ENCODE measurements around the gene ISCU. TPM values are rescaled to one million over a fixed set of nuclear protein-coding genes. Genes with fewer than 3 reads are reported as not detected.

Gene ISCU
- total RNA-seq, 1 donor from 2014 or later, result 78.9 TPM

- Histone ChIP-seq H3K4me1 (peaks cover 3% of the 10 kb centered on the region), H3K9me3 (ENCODE audit: low read depth) (no peaks in the 10 kb centered on the region), H3K4me3 (no peak overlapping the region), H3K27me3 (no peaks in the 10 kb centered on the region), H3K4me2 (no peak overlapping the region), H3K9ac (no peak overlapping the region), H3K79me2 (ENCODE audit: low read depth) (no peaks in the 10 kb centered on the region), H3K36me3 (no peaks in the 10 kb centered on the region), H3F3A (ENCODE audit: low read depth) (no peaks in the 10 kb centered on the region), H3K27ac (no peak overlapping the region), H2AFZ (replicated peaks) (no peak overlapping the region), H4K20me1 (ENCODE audit: low read depth) (no peaks in the 10 kb centered on the region)
- no peak for TF ChIP-seq CTCF (IDR thresholded peaks at IDR 0.05)
- TF ChIP-seq EZH2phosphoT487 (IDR thresholded peaks at IDR 0.05), result no peak
- no peak for TF ChIP-seq EZH2 (IDR thresholded peaks at IDR 0.05)
- peaks cover 15% of the 10 kb centered on the region for H3K4me1 Mint-ChIP-seq
- peaks cover 21% of the 10 kb centered on the region for H3K27me3 Mint-ChIP-seq (ENCODE audit: insufficient read depth, low read depth)
- H3K9me3 Mint-ChIP-seq, result no peaks in the 10 kb centered on the region
- H3K36me3 Mint-ChIP-seq, result no peaks in the 10 kb centered on the region
- DNase-seq (ENCODE audit: low spot score), result no peak
- H3K4me3 Mint-ChIP-seq, result no peak overlapping the region
- no peak overlapping the region for H3K27ac Mint-ChIP-seq
These were observed 53.5 kb downstream of the ISCU start for GRCh38 chr12:108615918-108616317.

GRCh38 chr12:108616359-108616758 lies 54.0 kb downstream of the ISCU start:
- Mint-ChIP-seq H3K4me3 (no peak overlapping the region), H3K27me3 (ENCODE audit: insufficient read depth, low read depth) (peaks cover 22% of the 10 kb centered on the region), H3K9me3 (no peaks in the 10 kb centered on the region), H3K36me3 (no peaks in the 10 kb centered on the region), H3K27ac (no peak overlapping the region), H3K4me1 (peaks cover 18% of the 10 kb centered on the region)
- DNase-seq (ENCODE audit: low spot score), result no peak
- Histone ChIP-seq H3K9me3 (ENCODE audit: low read depth) (no peaks in the 10 kb centered on the region), H4K20me1 (ENCODE audit: low read depth) (no peaks in the 10 kb centered on the region), H3K79me2 (ENCODE audit: low read depth) (no peaks in the 10 kb centered on the region), H3K27ac (no peak overlapping the region), H3F3A (ENCODE audit: low read depth) (no peaks in the 10 kb centered on the region), H3K4me2 (no peak overlapping the region), H3K9ac (no peak overlapping the region), H3K27me3 (no peaks in the 10 kb centered on the region), H2AFZ (replicated peaks) (no peak overlapping the region), H3K36me3 (no peaks in the 10 kb centered on the region), H3K4me1 (peaks cover 3% of the 10 kb centered on the region), H3K4me3 (no peak overlapping the region)
- TF ChIP-seq CTCF (IDR thresholded peaks at IDR 0.05) (no peak), EZH2phosphoT487 (IDR thresholded peaks at IDR 0.05) (no peak), EZH2 (IDR thresholded peaks at IDR 0.05) (no peak)

- Histone ChIP-seq H3K9me3 (ENCODE audit: low read depth) (no peaks in the 10 kb centered on the region), H3K36me3 (no peaks in the 10 kb centered on the region), H3K27ac (no peak overlapping the region), H2AFZ (replicated peaks) (no peak overlapping the region), H3K79me2 (ENCODE audit: low read depth) (no peaks in the 10 kb centered on the region), H3K4me3 (no peak overlapping the region), H3K4me2 (no peak overlapping the region), H4K20me1 (ENCODE audit: low read depth) (no peaks in the 10 kb centered on the region), H3K4me1 (peaks cover 4% of the 10 kb centered on the region), H3K9ac (no peak overlapping the region), H3K27me3 (no peaks in the 10 kb centered on the region), H3F3A (ENCODE audit: low read depth) (no peaks in the 10 kb centered on the region)
- Mint-ChIP-seq H3K9me3 (no peaks in the 10 kb centered on the region), H3K27me3 (ENCODE audit: insufficient read depth, low read depth) (peaks cover 18% of the 10 kb centered on the region), H3K36me3 (no peaks in the 10 kb centered on the region), H3K27ac (no peak overlapping the region), H3K4me3 (peak overlapping the region; percentile 19), H3K4me1 (peaks cover 23% of the 10 kb centered on the region)
- DNase-seq (ENCODE audit: low spot score), result no peak
- TF ChIP-seq EZH2 (IDR thresholded peaks at IDR 0.05), result no peak
- no peak for TF ChIP-seq CTCF (IDR thresholded peaks at IDR 0.05)
- no peak for TF ChIP-seq EZH2phosphoT487 (IDR thresholded peaks at IDR 0.05)
These were observed 54.8 kb downstream of the ISCU start for GRCh38 chr12:108616941-108617858.

All from neural progenitor cell (in vitro differentiated cells).